GM23248 (cell line): ENCODE results near the gene SYT2.

Source experiments
- EZH2 ChIP-seq: fragments of 200-600 bp; sonication (generic); IDR thresholded peaks from 2 replicates; pipeline ENCODE4 v1.6.1; 2018; ENCODE audit warnings: antibody characterized with exemption, mild to moderate bottlenecking; ENCODE audit not compliant: insufficient read depth, poor library complexity, severe bottlenecking
- EZH2phosphoT487 ChIP-seq: fragments of 200-600 bp; sonication (generic); IDR thresholded peaks from 2 replicates; pipeline ENCODE4 v1.6.1; 2018; ENCODE audit warnings: antibody characterized with exemption, moderate library complexity, mild to moderate bottlenecking, low read depth; ENCODE audit not compliant: insufficient read depth

DNA sequence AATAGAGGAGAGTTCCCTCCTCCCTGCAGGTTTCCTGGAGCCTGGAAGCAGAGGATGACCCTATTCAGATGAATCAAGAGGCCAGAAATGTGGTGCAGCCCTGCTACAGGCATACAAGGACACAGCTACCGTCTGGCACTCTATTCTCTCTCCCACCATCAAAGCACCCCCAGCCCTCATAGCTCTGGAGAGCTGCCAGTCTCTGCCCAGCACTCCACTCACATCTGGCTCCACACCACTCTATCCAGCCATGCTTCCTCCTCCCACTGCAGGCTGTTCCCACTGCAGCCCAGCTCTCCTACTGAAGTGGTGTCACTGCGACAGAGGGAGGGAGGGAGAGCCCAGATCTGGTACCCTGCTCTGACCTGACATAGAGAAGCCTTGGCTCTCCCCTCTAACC is 18.4 kb downstream of the SYT2 start:
- TF ChIP-seq EZH2 (no peak), EZH2phosphoT487 (no peak)
